B cell (primary cell): Measurements from ENCODE around the gene MED26.

Source experiments
- CTCF ChIP-seq: fragments of 200-600 bp; IDR thresholded peaks from one replicate; pipeline ENCODE4 v1.8.0; 2022; ENCODE audit warnings: antibody characterized with exemption, mild to moderate bottlenecking
- EZH2 ChIP-seq: IDR thresholded peaks from 2 replicates; pipeline ENCODE4 v1.6.1; 2012; ENCODE audit warnings: borderline replicate concordance, low read depth, mild to moderate bottlenecking, moderate library complexity, low read length; ENCODE audit not compliant: insufficient read depth, poor library complexity, severe bottlenecking

GRCh38 chr19:16628183-16628983 lies at the start of gene MED26:
- TF ChIP-seq CTCF (no peak), EZH2 (no peak)
